Natural killer cell (primary cell): Measurements from ENCODE around the gene KDM1A. TPM values are rescaled to one million over a fixed set of nuclear protein-coding genes. Genes with fewer than 3 reads are reported as not detected.

Experiments
- ATAC-seq, 3 donors: fragments of 150-1000 bp in 2 of 3; fragments of 200-7000 bp in 1 of 3; cut with Tn5 transposase; 1 replicate in 1 of 3; 2 replicates in 2 of 3; pipeline ENCODE4 v1.10.0; 2021; ENCODE audit warnings: mild to moderate bottlenecking in 2 of 3, moderate library complexity in 2 of 3
- DNase-seq, 2 donors: peaks; one replicate each; pipeline versions ENCODE4 v3.0.0 to v3.0.0-alpha.2; 2013 to 2021; ENCODE audit warnings: mixed read lengths in 1 of 2
- H3K27ac ChIP-seq: one replicate; pipeline ENCODE4 v1.5.1; 2013; ENCODE audit warnings: mild to moderate bottlenecking, low read length
- H3K27me3 ChIP-seq: one replicate; pipeline ENCODE4 v1.6.1; 2013; ENCODE audit warnings: low read length; ENCODE audit not compliant: control insufficient read depth, insufficient read depth
- H3K36me3 ChIP-seq: one replicate; pipeline ENCODE4 v1.6.1; 2013; ENCODE audit warnings: low read length; ENCODE audit not compliant: control insufficient read depth, insufficient read depth
- H3K4me1 ChIP-seq: one replicate; pipeline ENCODE4 v1.6.1; 2013; ENCODE audit warnings: low read length; ENCODE audit not compliant: control insufficient read depth, insufficient read depth
- H3K4me3 ChIP-seq: one replicate; pipeline ENCODE4 v1.5.1; 2013; ENCODE audit warnings: low read length
- H3K9me3 ChIP-seq: one replicate; pipeline ENCODE4 v1.6.1; 2013; ENCODE audit warnings: low read length; ENCODE audit not compliant: control insufficient read depth, insufficient read depth
- H3K27ac Mint-ChIP-seq, 2 donors: one replicate each; pipeline ENCODE4 v1.8.0; 2022; ENCODE audit warnings: mild to moderate bottlenecking in 2 of 2, mixed read lengths in 2 of 2, moderate library complexity in 1 of 2
- H3K27me3 Mint-ChIP-seq, 2 donors: one replicate each; pipeline ENCODE4 v1.8.0; 2022; ENCODE audit warnings: low read depth in 2 of 2, mixed read lengths in 2 of 2
- H3K36me3 Mint-ChIP-seq: one replicate; pipeline ENCODE4 v1.8.0; 2022; ENCODE audit warnings: mixed read lengths
- H3K4me1 Mint-ChIP-seq, 2 donors: one replicate each; pipeline ENCODE4 v1.8.0; 2022; ENCODE audit warnings: mixed read lengths in 2 of 2
- H3K4me3 Mint-ChIP-seq: one replicate; pipeline ENCODE4 v1.8.0; 2022; ENCODE audit warnings: mild to moderate bottlenecking, moderate library complexity, mixed read lengths
- H3K9me3 Mint-ChIP-seq, 2 donors: one replicate each; pipeline ENCODE4 v1.8.0; 2022; ENCODE audit warnings: mixed read lengths in 2 of 2
- WGBS: methylation state at CpG from one replicate; pipeline ENCODE4 v1.1.7; 2013; ENCODE audit warnings: missing lambda C conversion rate; ENCODE audit not compliant: insufficient coverage; 5-methylcytosine and 5-hydroxymethylcytosine counted together
- intact Hi-C: fragments of 100-400 bp; cut with micrococcal nuclease; formaldehyde crosslinking; loops from one replicate; pipeline ENCODE4 v1.14.2; 2022
- total RNA-seq, 4 donors: library from RNA; stranded (reverse); fragments of 120-200 nt in 1 of 4; gene quantifications; one replicate each; pipeline versions ENCODE4 v1.2.3 to v1.2.4, GENCODE V29; 2013 to 2022
- TF ChIP-seq, protein P1 (sequence below): fragments of 200-600 bp; IDR thresholded peaks from one replicate; pipeline ENCODE4 v1.8.0; 2022; ENCODE audit warnings: antibody characterized with exemption

Gene KDM1A
- total RNA-seq, 3 donors from 2014 or later (not counting 1 experiment from before 2014, with no cell fraction given) = 33.0 to 45.4 (median 43.8) TPM

DNA sequence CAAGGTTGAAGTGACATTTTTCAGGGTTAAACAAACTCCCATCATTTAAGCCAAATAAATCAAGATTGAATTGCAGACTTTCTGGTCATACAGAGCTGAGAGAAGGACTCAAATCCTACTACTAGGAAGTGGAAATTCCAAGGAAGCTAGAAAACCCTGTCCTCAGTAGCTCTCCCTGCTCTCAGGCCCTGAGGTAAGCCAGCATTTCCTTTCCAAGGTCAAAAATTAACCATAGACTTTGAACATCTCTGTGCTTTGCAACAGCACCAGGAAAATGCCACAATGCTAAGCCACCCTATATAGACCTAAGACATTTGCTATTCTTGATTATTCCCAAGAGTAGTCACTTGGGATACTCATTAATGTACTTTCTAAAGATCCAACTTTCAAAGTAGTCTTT is 104.3 kb downstream of the KDM1A start:
- intact Hi-C loops = no loop called here
- H3K27me3 Mint-ChIP-seq = no peaks in the 10 kb centered on the region
- no peak overlapping the region for H3K4me3 Mint-ChIP-seq
- Histone ChIP-seq H3K27me3 (no peaks in the 10 kb centered on the region), H3K9me3 (no peaks in the 10 kb centered on the region), H3K36me3 (no peaks in the 10 kb centered on the region), H3K4me3 (no peak overlapping the region), H3K27ac (no peak overlapping the region), H3K4me1 (peaks cover 13% of the 10 kb centered on the region)
- H3K27ac Mint-ChIP-seq = peak overlapping the region; percentile 21 to 52
- peaks cover 7% of the 10 kb centered on the region for H3K36me3 Mint-ChIP-seq
- ATAC-seq = no peak
- H3K9me3 Mint-ChIP-seq = no peaks in the 10 kb centered on the region
- TF ChIP-seq, protein P1, sequence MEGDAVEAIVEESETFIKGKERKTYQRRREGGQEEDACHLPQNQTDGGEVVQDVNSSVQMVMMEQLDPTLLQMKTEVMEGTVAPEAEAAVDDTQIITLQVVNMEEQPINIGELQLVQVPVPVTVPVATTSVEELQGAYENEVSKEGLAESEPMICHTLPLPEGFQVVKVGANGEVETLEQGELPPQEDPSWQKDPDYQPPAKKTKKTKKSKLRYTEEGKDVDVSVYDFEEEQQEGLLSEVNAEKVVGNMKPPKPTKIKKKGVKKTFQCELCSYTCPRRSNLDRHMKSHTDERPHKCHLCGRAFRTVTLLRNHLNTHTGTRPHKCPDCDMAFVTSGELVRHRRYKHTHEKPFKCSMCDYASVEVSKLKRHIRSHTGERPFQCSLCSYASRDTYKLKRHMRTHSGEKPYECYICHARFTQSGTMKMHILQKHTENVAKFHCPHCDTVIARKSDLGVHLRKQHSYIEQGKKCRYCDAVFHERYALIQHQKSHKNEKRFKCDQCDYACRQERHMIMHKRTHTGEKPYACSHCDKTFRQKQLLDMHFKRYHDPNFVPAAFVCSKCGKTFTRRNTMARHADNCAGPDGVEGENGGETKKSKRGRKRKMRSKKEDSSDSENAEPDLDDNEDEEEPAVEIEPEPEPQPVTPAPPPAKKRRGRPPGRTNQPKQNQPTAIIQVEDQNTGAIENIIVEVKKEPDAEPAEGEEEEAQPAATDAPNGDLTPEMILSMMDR = no peak
- peaks cover 45 to 54% of the 10 kb centered on the region in 2 donors for H3K4me1 Mint-ChIP-seq
- no peak for DNase-seq

DNA sequence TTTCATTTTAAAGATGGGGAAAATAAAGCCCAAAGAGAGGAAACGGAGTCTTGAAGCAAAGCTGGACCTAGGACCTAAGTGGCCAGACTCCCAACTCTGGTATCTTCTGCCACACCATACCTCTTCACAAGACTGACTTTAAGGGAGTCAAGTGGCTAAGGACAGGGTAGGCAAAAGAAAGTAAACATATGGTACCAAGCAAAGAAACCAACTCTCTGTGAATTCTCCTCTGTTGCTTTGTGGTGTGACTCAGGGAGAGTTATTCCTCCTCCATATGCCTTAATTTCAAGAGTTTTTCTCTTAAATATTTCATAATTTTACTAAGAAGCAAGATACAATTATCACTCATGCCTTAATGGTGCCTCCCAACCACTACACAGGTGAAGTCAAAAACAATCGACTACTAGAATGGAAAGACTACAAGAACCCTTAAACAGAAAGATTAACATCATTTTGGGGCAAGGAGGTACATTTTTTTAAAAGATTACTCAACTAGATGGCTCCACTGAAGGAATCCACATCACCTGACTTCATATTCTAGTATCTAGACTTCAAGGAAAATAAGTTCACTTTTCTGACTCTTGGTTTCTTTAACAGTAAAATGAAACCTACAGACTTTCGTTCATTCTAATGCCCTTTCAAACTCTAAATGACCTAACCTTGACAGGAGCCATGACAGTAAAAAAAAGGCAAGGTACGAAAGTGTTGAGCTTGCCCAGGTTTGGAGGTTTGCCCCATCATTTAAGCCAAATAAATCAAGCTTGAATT is 105.2 kb downstream of the KDM1A start:
- Mint-ChIP-seq H3K36me3 (peaks cover 7% of the 10 kb centered on the region), H3K27ac (peak overlapping the region; percentile 21 to 52), H3K4me1 (peaks cover 37 to 51% of the 10 kb centered on the region in 2 donors), H3K4me3 (no peak overlapping the region), H3K9me3 (no peaks in the 10 kb centered on the region), H3K27me3 (no peaks in the 10 kb centered on the region)
- 86% methylated on average over 4 of the region's 4 CpGs for WGBS
- Histone ChIP-seq H3K4me1 (peaks cover 9% of the 10 kb centered on the region), H3K4me3 (no peak overlapping the region), H3K36me3 (no peaks in the 10 kb centered on the region), H3K27me3 (no peaks in the 10 kb centered on the region), H3K27ac (no peak overlapping the region), H3K9me3 (no peaks in the 10 kb centered on the region)
- intact Hi-C loops = no loop called here
- ATAC-seq (no peak), DNase-seq (no peak)
- TF ChIP-seq, protein P1 = no peak

DNA sequence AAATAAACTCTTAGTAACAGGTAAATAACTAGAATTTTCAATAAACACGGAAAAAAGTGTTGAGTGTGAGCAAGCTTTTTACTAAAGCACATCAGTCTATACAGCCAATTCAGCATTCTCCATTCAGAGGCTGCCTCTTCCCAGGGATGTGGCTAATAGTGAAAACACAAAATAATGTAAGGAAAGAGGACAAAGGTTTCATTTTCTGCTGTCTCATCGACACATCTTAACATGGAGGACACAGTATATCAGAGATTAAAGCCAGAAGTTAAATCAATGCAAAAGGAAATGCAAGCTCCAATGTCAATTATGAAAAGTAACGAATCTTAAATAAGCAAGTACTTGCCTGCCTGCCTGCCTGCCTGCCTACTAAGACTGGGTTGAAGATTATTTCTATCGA is 106.2 kb downstream of the KDM1A start:
- Histone ChIP-seq H3K36me3 (no peaks in the 10 kb centered on the region), H3K4me1 (no peaks in the 10 kb centered on the region), H3K27ac (no peak overlapping the region), H3K9me3 (no peaks in the 10 kb centered on the region), H3K4me3 (no peak overlapping the region), H3K27me3 (no peaks in the 10 kb centered on the region)
- no peak overlapping the region for H3K4me3 Mint-ChIP-seq
- H3K9me3 Mint-ChIP-seq = no peaks in the 10 kb centered on the region
- no peak for ATAC-seq
- TF ChIP-seq, protein P1 = no peak
- intact Hi-C loops = no loop called here
- peak overlapping the region in 1 of 2 donors; percentile 66 for H3K27ac Mint-ChIP-seq
- H3K4me1 Mint-ChIP-seq = peaks cover 38 to 49% of the 10 kb centered on the region in 2 donors
- no peaks in the 10 kb centered on the region for H3K27me3 Mint-ChIP-seq
- WGBS = 93% methylated on average over 4 of the region's 4 CpGs
- H3K36me3 Mint-ChIP-seq = peaks cover 7% of the 10 kb centered on the region
- no peak for DNase-seq

DNA sequence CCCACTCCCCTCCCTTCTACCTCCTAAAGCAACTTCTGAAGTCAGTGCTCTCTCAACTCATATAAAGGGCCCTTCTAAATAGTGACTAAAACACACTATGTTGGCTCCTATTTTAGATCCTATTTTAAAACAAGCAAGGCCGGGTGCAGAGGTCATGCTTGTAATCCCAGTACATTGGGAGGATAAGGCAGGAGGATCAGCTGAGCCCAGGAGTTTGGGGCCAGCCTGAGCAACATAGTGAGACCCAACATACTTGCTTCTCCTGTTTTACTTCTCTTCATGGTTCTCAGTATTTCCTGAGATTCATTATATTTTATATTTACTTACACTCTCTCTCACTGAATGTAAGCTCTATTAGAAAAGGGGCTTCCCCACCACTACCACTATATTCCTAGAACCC is 106.9 kb downstream of the KDM1A start:
- intact Hi-C loops = no loop called here
- no peak overlapping the region for H3K4me3 Mint-ChIP-seq
- no peaks in the 10 kb centered on the region for H3K36me3 ChIP-seq
- H3K36me3 Mint-ChIP-seq = peaks cover 7% of the 10 kb centered on the region
- no peaks in the 10 kb centered on the region for H3K9me3 Mint-ChIP-seq
- DNase-seq (no peak), ATAC-seq (no peak)
- H3K27ac ChIP-seq = no peak overlapping the region
- TF ChIP-seq, protein P1 = no peak
- no peaks in the 10 kb centered on the region for H3K27me3 Mint-ChIP-seq
- peaks cover 42 to 50% of the 10 kb centered on the region in 2 donors for H3K4me1 Mint-ChIP-seq
- no peak overlapping the region for H3K4me3 ChIP-seq
- no peaks in the 10 kb centered on the region for H3K4me1 ChIP-seq
- no peaks in the 10 kb centered on the region for H3K9me3 ChIP-seq
- peak overlapping the region in 1 of 2 donors; percentile 53 for H3K27ac Mint-ChIP-seq
- H3K27me3 ChIP-seq = no peaks in the 10 kb centered on the region
- WGBS = 100% methylated on average over 1 of the region's 1 CpG
